Amygdala (tissue), 56 donors: ENCODE measurements around the gene AVPR2.

Experiments
- DNase-seq, 56 donors: peaks; one replicate each; lab custom pipeline; 2025; lab: John Stamatoyannopoulos, UW

Gene AVPR2

DNA sequence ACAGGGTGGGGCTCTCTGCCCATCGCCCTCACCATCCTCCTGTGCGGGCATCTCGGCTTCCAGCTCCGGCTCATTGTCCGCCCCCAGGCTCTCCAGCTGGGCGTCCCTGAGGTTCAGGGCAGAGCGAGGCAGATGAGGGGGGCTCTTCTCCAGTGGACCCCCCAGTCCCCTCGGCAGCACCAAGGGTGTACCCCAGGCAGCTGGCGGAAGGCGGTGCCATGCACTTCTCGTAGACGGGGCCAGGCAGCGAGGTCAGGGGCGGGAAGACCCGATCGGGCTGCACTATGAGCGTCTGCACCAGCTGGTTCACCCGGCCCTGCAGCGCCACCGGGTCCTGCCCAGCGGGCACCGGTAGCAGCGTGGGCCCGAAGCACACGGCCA, 5.5 kb downstream of the AVPR2 start:
- no peak for DNase-seq

DNA sequence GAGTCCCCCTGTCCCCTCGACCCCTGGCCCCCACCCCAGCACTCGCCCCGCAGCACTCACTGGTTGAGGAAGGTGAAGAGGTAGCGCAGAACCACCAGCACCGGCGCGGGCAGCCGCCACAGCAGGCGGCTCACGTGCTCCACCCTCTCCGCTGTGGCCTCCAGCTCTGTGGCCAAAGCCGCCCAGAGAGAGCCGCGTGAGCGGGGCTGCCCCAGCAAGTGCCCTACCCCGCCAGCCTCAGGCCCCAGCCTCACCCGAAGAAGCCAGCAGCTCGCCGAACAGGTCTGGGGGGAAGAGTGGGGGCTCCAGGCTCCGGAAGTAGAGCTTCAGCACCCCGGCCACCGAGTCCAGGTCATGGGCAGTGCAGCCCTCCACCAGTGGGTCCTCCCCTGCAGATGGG, 6.0 kb downstream of the AVPR2 start:
- DNase-seq = no peak

DNA sequence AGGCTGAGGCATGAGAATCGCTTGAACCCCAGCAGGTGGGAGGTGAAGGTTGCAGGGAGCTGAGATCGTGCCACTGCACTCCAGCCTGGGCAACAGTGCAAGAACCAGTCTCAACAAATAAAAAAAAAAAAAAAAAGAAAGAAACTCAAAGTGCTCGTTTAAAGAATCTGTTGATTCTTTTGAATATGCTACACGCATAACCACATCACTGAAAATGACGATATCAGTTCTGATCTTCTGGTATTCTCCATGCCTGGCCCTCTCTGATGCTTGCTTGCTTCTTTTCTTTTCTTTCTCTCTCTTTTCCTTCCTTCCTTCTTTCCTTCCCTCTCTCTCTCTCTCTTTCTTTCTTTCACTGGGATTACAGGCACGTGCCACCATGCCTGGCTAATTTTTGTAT, 7.3 kb downstream of the AVPR2 start:
- DNase-seq = no peak

DNA sequence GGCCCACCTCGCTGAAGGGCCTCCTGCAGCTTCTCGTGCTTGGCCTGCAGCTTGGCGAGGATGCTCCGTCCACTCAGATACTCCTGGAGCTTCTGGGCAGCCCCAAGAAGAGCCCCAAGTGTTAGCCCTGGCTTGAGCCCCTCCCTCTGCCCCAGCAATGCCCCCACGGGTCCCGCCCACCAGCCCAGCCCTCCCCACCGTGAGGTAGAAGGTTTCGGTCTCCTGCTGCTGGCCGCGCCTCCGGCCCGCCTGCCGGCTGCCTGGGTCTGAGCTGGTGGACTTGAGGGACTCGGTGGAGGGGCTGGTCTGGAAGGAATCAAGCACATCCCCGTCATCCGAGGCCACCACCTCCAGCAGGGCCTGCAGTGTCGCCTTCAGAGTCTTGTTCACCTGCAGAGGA, 8.7 kb downstream of the AVPR2 start:
- DNase-seq = no peak

DNA sequence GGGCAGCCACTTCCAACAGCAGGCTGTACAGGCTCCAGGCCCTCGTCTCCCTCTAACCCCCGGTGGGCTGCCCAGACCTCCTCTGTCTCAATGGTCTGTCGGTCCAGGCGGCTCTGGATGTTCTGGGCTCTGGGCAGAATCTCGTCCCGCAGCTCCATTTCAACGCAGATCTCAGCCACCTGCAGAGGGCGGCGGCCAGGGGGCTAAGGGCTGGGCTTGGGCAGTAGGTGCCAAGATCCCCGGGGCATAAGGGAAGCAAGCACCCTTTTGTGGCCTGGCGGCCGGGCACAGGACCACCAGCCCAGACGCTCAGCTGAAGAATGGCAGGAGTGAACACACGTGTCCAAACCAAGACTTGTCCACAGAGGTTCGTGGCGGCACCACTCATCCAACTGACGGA, 9.2 kb downstream of the AVPR2 start:
- no peak for DNase-seq

DNA sequence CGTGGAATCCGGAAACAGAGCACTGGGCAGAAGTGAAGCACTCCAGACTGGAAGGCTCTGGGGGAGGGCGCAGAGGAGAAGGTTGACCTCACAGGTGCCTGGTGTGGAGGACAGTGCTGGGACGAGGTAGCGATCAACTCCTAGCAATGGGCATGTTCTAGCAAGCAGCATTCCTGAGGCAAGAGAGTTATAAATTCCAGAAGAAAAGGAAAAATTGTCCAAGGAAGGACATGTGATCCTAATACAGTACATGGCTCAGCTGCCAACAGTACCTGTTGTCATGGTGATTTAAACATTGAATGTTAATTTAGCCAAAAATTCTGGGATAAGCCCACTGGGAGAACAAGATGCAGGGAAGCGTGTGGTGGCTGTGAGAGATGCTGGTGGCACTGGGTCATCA, 13.4 kb downstream of the AVPR2 start:
- DNase-seq = no peak

DNA sequence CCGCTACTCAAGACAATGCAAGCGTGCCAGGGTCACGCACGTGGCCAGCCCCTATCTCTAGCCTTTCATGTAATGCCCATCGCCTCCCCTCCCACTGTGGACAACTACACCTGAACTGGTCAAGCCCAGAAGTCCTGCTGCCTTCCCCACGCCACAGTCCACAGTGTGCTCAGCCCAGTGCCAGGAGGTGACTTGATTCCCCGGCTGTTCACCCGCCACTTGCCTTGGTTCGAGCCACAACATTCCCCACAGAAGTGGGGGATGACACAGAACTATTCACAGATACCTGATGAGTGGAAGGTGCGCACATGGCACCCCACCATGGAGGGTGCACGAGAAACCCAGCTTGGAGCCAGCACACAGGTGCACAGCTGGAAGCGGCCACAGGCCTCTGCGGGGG, 14.8 kb downstream of the AVPR2 start:
- DNase-seq = no peak

DNA sequence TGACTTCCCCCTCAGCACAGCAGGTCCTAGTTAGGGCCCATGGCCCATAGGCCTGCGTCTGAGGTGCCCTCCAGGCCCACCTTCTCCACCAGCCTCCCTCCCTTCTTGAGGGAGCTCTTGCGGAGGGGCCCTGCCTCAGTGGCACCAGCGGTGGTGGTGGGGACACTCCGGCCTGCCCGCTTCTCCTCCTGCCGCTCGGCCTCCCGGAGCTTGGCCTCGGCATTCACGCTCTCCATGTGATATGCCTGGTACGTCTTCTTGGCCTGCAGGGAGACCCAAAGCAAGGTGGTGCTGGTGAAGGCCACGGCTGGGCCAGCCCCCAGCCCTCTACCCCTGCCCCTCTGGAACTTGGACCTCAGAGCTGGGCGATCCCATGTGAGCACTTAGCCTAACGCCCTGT, 16.1 kb downstream of the AVPR2 start:
- DNase-seq = no peak

DNA sequence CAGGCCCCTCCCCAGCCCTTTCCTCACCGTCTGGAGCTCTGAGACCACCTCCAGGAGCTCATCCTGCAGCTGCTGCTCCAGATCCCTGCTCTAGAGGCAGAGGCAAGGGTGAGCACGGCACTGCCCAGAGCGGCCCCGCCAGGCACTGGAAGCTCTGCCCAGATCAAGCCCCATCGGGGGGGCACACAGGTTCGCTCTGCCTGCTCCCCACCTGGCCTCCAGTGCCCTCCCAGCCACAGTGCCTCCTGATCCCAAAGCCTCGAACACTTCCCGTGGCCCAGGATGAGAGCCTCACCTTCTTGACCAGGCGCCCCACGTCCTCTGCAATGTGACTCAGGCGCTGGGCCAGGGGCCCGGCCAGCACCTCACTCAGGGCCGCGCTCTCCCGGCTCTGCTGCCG, 16.6 kb downstream of the AVPR2 start:
- no peak for DNase-seq

DNA sequence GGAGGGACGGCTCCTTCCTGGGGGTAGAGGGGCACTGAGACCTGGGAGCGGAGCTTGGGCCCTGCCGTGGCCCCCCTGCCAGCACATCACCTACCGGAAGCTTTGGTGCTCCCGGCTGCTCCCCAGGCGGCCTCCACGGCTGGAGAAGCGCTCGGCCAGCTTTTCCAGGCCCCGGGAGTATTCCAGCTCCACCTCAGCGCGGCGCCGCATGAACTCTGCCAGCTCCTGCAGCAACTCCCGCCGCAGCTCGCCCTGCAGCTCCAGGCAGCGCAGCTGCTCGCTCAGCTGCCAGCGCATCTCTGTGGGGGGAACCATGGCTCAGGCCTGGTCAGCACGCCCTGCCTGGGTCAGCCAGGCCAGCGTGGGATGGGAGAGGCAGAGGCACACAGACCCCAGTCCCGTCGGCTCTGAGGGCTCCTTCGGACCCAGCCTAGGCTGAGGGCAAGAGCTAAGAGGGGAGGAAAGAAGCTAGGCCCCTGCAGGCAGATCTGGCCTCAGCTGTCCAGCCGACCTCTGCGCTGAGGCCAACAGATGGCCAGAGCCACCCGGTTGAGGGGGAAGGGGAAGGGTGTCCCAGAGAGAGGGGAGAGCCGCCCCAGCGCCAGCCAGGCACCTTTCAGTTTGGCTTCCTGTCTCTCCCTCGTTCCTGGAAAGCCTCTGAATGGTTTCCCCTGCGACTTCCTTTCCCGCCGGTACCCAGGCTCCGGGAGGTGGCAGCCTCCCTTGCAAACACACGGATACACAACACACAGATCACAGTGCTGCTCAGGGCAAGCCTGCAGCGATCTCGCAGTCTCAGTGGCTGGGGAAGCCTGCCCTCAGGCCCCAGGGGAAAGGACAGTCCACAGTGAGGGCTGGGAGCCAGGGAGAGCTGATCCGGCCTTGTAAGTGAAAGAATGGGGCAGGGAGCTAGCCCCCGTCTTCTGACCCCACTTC, 17.3 kb downstream of the AVPR2 start:
- no peak for DNase-seq

DNA sequence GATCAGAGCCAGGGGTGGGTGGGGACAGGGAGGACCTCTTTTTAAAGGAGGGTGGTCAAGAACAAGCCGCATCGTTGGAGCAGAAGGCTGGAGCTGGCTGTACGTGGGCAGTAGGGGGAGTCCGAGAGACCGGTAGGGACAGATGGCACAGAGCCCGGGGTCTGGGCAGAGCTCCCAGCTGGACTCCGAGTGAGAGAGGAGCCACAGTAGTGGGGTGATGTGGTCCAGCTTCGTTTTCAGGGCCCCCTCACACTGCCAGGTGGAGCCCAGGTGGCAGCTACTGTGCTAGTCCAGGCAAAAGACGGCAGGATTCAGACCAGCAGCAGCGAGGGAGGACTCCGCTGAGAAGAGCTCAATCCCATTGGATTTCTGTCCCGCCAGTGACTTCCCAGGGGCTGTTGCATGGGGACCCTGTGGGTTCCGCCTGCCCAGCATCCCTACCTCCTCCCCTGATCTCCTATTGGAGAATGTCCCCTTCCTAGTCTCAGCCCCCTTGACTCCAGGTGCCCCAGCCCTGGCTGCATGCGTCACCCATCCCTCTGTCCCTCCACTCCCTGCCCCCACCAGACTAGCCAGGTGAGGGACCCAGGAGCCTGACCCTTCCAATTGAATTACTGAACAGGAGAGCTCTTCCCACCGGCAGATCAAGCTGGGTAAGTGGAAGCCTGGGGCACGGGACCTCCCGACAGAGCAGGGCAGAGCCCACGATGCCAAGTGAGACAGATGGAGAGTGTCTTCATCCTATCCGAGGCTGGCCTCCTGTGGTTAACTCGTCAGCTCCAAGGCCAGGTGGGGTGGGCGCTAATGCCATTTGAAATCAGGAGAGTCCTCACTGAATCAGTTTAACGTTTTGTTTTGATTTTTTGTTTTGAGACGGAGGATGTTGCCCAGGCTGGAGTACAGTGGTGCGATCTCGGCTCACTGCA, 18.7 kb downstream of the AVPR2 start:
- peak in 34 of 56 donors; percentile 6 to 71 (median 33) for DNase-seq

DNA sequence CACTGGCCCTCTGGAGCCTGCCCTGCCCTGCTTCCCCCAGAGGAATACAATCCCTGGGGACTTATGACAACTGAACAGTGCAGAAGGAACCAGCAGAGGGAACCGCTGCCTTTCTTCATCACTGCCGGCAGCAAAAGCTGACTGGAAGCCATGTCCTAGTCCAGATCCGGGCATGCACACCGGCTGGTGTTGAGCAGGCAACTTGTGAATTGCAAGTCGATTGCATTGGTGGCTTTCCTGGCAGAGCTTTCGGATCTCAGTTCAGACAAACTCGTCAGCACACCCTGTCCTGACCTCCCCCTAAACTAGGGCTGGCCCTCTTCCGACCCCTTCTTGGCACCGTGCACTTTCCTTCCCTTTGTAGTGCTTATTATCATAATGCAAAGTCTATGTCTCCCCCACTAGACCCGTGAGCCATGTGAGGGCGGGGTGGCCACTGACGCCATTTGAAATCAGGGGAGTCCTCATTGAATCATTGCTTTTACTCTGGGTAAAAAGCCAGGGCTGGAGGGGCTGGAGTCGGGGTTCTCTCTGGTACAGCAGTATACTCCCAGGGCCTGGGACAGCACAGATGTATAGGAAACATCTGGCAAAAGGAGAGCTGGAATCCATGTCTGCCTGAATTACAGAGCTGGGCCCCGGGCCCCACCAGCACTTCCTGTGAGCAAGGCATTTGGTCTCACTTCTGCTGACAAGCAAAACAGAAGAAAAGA, 19.8 kb downstream of the AVPR2 start:
- DNase-seq = peak in 14 of 56 donors; percentile 4 to 43 (median 23)

DNA sequence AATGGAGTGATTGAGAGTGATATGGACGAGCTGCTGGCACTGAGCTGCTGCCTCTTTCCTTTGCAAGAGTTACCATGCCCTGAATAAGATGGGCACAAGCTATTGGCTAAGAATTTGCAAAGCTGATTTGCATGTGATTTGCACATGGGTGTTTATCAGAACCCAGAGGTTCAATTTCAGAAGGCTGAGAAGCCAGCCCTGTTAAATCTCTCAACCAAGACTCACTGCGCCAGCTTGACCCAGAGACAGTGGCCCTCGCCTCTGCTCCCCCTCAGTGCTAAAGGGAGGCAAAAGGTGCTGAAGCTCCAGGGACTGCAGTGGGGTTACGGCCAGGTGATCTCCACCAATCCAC, 20.9 kb downstream of the AVPR2 start:
- DNase-seq = no peak

DNA sequence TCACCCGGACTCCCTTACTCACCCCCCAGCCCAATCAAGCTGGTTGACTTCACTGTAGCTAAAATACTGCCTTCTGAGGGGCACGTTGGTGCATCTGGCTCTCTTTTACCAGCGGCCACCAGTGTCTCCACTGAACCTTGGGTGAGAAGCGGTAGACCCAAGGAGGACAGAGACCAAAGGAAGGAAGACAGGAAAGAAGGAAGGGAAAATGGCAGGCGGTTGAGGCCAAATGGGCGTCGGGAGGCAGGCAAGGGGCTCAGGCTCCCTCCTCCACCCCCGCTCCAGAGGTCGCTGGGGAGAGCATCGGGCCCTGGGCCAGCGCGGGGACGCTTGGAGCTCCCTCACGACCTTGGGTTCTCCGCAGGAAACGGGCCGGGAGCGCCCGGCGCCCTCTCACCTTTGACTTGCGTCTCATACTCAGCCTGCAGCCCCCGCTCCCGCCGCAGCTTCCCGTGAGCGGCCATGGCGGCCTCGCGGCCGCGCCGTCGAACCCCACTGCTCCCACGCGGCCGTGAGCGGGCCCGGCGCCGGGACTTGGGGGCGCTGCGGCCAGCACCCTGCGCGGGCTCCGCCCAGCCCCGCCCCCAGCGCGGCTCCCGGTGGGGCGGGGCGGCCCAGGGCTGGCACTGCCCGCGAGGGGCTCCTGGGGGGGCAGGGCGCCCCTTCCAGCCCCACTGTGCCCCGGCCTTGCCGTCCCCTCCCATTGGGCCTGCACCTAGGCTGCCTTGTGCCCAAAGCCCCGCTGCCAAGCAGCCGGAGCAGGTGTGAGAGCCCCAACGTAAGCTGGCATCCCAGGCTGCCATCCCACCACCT, 21.5 kb downstream of the AVPR2 start, which contains the start of gene ARHGAP4:
Gene ARHGAP4 (minus strand): TSS at position 526 of the 813 bp plus-strand sequence. CDS start 62 bp downstream, at position 464.
- DNase-seq = no peak

DNA sequence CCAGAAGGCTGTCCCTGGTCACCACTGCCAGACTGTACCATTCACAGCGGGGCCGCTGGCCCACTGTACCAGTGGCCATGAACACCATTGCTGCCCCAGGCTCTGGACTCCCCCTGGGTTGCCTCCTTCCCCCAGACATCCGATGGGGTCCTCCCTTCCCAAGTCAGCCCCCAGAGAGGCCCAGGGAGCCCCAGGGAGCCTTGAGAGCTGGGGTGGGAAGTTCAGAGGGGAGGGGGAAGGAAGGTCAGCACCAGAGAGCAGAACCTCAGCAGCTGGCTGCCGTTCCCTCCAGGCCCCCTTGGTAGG, 22.0 kb downstream of the AVPR2 start:
- no peak for DNase-seq

DNA sequence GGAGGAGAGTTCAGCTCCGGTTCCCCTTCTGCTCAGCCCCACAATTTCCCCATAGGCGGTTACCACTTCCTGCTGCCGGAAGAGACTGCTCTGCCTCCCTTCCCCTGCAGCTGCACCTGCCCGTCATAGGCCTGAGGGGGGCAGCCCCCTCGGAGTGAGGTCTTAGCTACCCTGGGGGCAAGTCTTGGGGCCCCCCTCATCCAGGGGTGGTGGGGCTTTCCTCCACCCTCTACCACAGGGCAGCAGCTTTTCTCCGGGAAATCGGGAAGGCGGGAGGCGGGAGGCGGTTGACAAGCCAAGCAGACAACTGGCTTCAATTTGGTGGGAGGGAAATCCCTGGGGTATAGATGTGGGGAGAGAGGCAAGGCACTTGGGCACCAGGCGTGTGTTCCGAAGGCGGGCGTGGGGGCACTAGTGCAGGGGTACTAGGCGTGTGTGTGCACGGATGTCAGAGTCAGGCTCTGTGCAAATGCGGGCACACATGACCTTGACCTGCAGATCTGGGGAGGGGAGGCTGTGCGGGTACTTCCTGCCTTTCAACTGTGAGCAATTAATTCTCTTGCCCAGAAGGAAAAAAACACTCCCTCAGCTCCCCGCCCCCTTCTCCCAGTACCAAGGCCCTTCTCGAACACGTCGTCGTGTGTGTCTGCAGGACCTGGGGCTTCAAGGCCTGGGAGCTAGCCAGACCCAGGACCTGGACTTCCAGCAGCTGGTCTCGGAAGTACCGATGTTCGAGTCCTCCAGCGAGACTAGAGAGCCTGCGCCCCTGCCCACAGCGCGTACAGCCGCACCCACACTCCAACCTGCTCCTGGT, 22.6 kb downstream of the AVPR2 start:
- peak in 9 of 56 donors; percentile 3 to 42 (median 17) for DNase-seq

DNA sequence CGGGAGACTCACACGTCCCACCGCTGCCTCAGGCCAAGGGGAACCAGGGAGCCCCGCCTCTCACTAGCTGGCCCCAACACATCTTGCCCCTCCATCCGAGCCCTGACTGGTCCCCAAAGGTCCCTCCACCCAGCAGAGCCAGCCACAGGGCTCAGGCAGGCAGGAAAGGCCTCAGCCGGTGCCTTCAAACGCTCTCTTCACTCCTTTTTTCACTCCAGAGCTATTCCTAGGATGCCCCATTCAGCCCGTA, 23.1 kb downstream of the AVPR2 start:
- no peak for DNase-seq

DNA sequence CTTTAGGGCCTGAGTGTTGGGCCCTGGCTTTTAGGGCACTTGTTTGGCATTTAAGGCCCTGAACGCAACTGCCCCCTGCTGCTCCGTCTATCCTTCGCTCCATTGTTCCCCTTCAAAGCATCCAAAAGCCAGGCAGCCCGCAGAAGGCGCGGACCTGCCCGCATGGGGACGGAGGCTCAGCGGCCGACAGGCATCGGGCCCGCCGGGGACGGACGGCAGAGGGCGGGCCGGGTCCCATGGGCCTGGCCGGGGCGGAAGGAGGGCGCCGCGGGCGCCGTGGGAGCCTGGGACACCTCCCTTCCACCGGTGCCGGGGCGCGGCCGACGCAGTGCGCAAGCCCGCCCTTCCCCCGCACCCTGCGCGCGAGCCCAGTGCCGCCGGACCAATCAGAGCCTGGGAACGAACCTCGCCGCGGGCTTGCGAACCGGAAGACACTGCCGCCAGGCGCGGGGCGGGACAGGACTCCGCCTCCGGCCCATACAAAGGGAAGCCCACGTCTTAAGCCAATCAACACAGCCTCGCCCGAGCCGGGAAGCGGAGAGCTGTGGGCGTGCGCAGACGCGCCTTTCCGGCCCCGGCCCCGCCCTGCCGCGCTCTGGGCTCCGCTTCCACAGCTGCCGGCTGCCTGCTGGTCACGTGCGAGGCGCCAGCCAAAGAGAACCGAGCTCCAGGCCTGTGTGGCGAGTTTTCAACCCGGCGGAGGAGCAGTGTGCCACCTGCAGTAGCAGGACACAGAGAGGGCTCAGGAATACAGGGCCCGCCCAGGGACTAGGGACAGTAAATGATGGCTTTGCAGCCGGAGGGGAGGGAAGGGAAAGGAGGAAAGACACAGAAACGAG, 23.7 kb downstream of the AVPR2 start:
- DNase-seq = peak; percentile 29 to 97 (median 90)

DNA sequence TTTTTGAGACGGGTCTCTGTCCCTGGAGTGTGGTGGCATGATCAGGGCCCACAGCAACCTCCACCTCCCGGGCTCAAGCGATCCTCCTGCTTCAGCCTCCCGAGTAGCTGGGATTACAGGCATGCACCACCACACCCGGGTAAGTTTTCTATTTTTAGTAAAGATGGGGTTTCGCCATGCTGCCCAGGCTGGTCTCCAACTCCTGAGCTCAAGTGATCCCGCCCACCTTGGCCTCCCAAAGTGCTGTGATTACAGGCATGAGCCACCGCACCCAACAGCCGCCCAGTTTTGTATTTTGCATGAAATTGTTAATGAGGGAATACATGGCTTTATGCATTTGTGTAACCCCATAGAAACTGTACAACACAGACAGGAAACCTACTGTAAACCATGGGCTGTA, 24.4 kb downstream of the AVPR2 start:
- DNase-seq = no peak
